HG03432 (cell line): Measurements from ENCODE around the gene LTB.
"Not testable (repeated sequence)": the region's sequence is repeated elsewhere in the genome, so short reads cannot be mapped to it uniquely, and the experiment has no call there.

Experiments used
- ATAC-seq: cut with Tn5 transposase; IDR thresholded peaks from one replicate; pipeline ENCODE4 v1.9.1; 2021; ENCODE audit warnings: mild to moderate bottlenecking, moderate library complexity; ENCODE audit not compliant: unreplicated experiment

Gene LTB

DNA sequence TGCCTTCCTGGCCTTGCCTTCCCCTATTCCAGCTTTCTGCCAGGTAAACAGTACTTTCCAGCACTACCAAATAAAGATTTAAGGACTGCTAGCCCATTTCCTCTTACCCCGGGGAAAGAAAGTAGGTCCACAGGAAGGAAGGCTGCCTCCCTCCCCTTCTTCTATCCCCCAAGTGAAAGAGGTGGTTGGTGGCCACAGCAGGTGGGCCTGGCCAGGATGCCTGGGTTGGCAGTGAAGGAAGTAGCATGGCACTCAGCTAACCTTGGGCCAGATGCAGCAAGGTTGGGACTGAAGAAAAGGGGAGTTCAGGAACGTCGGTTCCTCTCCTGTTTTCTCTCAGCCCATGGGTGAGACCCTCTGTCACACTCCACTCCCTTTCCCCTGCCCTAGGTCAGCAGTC lies 25.9 kb downstream of the LTB start:
- no peak for ATAC-seq

DNA sequence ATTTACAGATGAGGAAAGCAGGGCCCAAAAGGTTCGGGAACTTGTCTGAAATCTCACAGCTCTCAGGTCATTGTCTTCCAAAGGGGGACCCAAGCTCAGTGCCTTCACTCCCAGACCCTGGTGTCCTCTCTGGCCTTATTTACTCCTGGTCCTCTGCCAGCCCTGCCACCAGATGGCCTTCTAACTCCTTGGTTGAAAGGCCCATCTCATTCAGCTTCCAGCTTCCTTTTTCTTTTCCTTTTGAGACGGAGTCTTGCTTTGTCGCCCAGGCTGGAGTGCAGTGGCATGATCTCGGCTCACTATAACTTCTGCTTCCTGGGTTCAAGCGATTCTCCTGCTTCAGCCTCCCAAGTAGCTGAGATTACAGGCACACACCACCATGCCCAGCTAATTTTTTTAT lies 30.9 kb downstream of the LTB start:
- not testable (repeated sequence) for ATAC-seq

DNA sequence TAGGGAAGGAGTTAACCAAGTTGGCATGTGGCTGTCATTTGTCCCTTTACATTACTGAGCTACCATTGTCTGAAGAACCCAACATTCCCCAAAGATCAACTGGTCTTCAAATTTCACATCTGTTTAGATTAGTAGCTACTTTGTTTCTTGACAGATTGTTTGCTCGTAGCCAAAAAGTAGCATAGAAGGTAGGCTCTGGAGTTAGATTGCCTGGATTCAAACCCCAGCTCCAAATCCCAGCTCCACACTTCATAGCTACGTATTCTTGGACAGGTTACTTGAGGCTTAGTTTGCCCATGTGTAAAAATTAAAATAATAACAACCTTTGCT lies 33.7 kb downstream of the LTB start:
- no peak for ATAC-seq

DNA sequence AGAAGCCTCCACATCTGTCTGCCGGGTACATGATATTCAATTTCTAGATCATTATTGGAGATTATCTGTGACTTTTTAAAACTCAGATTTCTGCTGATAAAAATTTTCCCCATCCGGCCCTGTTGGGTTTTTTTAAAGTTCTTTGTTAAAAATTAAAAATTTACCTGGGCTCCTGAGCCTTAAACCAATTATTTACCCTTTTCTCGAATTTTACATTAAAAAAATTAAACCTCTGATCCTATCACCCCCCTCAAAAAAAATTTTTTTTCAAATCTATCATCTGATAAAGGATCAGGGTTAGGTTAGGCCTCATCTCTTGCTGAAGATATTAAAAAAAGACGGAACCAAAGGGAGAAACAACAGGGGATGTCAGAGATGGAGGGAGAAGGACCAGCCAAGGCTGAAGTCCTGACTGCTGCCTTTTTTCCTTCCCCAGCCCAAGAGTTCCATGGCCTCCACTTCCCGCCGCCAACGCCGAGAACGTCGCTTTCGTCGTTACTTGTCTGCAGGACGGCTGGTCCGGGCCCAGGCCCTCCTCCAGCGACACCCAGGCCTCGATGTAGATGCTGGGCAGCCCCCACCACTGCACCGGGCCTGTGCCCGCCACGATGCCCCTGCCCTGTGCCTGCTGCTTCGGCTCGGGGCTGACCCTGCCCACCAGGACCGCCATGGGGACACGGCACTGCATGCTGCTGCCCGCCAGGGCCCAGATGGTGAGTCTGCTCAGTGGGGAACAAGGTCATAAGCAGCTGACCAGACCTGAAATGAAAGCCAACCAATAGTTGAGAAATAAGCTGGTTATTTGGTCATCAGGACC lies 34.3 kb downstream of the LTB start:
- ATAC-seq = no peak

DNA sequence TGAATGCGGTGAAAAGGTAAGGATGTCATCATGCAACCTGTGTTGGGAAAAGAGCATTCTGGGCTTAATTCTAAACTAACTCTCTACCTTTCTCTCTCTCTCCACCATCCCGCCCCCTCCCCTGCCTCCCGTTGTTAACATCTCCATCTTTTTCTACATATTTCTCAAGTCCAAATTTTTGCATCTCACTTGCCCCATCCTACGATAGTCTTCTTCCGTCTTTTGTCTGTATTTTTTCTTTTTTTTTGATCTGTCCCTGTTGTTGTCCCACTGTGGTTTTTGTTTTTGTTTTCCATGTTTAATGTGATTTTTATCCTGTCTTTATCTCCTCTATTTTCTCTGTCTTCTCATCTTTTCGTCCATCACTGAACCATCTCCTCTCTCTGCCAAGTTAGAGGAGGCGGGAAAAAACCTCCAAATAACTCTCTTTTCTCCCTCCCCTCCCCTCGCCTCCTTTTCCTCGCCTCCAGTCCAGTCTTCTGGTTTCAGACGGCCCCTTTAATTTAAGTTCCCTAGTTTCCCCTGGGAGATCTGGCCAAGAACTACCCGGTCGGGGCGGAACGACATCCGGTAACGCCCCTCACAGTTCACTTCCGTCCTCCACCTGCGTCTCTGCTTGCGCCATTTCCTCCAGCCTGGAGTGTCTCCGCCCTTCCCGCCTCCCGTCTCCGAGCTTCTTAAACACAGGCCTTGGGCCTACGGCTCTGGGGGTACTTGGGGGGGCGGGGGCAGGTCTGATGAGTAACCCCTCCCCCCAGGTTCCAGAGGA lies 35.1 kb downstream of the LTB start, which contains the start of gene NFKBIL1:
NFKBIL1 (plus strand) TSS at position 651 of the 769 bp plus-strand sequence; CDS start at position 738, 87 bp downstream.
- ATAC-seq = peak; percentile 75

DNA sequence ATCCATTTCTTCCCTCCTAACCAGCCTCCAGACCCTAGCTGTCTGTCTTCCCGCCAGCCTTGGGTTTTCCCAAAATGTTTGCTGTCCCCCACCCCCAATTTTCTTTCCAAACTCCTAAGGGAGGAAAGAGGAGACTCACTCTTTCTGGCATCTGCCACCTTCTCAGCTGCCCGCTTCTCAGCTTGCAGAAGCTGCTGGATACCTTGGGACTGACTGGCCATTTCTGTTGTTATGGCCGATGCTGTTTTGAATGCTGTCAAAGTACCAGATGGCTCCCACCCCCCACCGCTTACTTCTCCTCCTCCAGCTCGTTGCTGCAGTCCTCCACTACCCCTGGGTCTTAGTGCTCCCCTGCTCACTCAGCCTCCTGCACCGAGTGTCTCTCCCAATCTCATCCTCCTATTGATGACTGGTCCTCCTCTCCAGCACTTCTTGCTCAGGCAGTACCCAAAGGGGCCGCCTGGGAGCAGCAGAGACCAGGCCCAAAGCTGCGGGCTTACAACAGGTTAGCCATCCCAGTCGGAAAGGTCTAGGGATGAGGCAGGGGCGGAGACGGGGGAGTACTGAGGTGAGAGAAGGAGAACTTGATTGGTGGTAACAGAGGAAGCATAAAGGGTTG lies 35.8 kb downstream of the LTB start, which contains the start of gene ATP6V1G2:
ATP6V1G2 (minus strand) TSS at position 270 of the 619 bp plus-strand sequence; CDS start at position 221, 49 bp downstream.
- peak; percentile 43 for ATAC-seq

DNA sequence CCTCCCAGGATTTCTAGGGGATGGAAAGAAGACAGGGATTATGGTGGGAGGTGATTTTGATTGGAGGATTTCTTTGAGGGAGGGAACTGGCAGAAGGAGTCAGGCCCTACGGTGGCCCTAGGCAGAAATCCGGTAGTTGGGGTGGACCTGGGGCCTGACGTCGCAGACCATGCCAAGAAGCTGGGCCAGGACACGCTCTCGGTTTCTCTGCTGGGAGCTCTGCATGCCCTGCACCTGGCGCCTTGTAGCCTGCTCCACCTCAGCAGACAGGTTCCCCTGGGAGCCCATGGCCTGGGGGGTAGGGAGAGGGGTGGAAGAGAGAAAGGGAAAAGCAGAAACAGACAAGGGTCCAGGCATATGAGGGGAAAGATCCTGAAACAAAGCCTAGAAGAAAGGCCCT lies 36.9 kb downstream of the LTB start:
- ATAC-seq = no peak

DNA sequence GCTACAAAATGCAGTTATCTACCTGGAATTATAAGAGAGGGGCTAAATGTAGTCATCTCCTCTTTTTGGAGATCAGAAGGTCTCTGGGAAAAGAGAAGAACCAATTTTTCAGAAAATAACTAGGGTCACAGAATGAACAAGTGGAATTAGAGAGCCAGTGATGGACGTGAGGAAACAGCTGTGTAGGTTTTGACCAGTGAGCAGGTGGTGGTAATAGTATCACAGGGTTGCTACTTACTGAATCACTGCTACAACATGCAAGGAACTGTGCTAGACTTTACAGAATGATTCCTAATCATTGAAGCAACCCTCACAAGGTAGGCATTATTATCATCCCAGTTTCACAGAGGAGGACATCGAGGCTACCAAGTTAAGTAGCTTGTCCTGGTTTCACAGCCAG lies 37.5 kb downstream of the LTB start:
- no peak for ATAC-seq

DNA sequence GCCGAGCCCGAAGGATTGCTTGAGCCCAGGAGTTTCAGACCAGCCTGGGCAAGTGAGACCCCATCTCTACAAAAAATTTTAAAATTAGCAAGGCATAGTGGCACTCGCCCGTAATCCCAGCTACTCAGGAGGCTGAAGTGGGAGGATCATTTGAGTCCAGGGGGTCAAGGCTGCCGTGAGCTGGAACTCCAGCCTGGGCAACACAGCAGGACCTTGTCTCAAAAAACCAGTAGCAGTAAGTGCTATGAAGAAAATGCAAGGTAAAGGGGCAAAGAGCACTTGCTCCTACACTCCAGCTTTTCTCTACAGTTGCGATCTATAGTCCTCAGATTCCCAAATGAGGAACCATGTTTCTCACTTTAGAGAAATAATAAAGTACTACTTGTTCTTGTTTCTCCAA lies 38.6 kb downstream of the LTB start:
- no peak for ATAC-seq

DNA sequence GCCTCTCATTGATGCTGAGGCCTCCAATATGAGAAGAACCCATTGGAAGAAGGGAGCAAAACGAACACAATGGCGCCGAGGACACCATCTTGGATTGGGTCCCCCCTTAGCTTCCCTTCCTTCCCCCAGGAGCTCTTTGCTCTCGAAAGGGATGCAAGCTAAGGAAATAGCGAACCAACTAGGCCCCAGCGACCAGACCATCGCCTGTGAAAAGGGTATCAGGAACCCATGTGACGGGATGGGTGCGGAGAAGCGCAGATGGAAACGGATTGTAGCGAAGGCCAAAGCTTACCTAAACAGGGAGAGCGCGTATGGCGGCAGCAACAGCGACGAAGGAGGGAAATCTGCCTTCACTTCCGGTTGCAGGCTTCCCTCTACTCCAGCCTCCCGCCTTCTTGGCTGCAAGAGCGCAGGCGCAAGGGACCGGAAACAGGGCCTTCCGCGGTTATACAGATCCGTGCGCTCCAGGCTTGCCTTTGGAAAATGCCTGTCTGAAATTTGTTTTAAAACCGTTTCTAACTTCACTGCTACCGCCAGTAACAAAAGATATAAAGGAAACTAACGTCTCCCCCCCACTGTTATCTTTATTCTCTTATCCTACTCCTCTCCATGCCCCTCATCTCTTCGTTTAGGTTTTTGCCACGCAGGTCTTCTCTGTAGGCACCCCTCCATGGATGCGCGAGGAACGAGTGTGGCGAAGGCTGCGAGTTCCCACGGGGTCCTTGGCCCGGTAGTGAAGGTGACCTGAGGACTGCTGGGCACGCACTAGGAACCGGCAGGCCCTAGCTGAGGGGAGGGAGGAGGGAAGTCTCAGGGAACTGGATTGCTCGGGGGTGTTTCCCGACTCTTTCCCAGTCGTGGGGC lies 40.3 kb downstream of the LTB start, which contains the start of gene DDX39B:
DDX39B (minus strand) TSS at position 346 of the 864 bp plus-strand sequence. CDS start 1,471 bp downstream, outside the sequence.
- peak; percentile 76 for ATAC-seq

DNA sequence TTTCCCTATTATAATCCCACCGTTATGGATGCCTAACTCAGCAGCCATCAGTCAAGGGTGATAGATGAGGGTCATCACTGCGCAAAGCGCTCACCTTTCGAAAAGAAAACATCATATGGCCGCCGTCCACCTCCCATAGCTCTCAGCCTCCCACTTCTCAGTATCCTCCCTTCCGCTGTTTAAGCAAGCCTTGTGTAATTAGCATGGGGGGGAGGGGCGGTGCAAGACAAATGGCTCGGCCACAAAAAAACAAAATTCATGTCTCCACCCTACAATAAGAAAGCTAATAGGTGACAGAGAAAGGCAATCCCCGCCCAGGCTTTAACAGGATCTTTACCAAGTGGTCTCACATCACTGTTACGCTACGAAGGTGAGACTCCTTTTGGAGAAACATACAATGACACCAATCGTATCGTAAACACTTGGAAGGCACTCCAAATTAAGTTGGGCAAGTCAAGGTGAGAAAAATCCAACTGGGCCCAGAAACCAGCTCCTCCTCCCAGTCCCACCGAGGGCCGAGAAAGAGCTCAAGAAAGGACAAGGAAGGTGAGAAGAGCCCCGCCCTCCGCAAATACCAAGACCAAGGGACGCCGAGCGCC lies 41.1 kb downstream of the LTB start:
- ATAC-seq = no peak

DNA sequence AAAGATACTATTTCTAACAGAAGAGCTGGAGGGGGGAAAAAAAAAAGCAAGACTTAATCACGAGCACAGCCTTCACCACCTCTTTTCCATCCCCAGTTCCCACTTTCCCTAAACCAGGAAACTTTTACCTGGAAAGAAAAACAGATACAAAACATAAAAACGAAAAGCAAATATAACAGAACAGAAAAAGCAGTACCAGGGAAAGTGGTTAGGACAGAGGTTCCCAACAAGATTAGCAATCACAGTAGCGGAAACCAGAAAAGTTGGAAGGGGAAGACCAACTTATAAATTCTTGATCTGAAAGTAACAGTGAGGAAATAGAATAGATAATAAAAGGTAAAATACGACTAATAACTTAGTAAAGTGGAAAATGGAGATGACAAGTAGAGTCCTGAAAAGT lies 41.6 kb downstream of the LTB start:
- ATAC-seq = no peak

DNA sequence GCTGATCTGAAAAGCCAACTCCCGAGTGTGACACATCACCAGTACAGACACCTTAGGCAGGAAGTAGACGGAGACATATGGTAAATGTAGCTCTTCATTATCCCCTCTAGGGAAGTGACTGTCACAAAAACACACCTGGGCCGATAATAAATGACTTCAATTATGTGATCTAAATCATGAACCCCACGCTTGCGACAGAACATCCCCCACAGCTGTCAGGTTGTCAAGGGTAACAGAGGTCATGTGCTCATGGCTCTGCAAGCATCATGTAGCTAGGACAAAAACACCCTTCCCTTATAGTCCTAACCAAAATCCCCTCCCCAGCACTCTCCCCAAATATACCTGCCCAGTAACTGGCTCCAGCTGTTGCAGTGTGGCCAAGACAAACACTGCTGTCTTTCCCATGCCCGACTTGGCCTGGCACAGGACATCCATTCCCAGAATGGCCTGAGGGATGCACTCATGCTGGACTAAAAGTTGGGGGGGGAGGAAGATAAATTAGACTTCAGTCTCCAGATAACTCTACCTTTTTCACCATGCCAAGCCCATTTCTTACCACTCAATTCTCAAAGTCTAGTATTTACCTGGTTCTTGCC lies 43.3 kb downstream of the LTB start:
- no peak for ATAC-seq

DNA sequence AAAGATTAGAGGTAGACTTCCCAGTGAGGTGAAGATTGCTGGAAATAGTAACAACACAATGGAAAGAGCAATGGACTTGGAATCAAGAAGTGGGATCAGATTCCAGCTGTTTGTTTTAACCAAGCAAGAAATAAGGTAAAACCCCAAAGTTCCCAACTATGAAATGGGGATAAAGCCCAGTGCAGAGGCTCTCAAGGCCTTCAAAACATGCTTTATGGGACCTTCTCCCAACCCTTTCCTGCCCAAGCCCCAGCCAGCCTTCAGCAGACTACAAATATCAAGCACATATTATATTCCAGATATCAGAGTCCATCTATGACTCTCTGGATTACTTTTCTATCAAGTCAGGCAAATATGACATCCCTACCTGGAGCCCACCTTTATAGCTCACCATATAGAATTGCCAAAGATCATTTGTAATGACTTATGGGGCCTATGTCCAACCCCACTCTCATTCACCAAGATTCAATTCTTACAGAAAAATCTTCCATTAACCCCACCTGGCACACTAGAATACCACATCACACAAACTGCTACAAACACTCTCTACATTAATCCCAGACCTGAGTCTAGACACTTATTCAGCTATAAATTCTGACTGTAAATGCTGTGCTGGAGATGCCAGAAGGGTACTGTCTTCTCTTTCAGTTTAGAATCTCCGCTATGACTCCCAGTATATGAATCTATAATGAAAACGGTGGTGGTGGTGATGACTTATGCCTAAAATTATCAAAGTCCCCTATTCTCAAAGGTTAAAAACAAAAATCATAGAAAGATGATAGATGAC lies 46.5 kb downstream of the LTB start:
- ATAC-seq = no peak

DNA sequence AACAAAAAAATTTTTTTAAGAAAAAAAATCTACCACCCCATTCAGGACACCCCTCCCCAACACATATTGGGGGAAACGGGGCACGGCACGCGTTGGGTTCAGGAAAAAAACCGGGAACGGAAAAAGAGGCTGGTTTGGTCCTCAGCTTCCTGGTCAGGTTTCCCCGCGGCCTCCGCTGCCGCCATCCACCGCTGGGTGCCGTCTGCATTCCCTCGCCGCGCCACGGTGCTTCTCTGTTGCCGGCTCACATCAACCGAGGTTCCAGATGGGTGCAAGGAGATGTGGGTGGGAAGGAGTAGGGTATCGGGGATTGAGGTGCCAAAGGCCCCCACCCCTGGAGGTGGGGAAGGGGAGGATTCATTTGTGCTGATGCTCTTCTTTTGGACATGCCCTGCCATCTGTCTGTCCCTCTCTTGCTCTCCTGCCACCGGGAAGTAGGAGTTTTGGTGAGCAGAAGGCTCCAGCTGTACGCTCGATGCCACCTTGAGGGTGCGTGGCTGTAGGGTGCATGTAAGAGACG lies 47.6 kb downstream of the LTB start:
- ATAC-seq = no peak

DNA sequence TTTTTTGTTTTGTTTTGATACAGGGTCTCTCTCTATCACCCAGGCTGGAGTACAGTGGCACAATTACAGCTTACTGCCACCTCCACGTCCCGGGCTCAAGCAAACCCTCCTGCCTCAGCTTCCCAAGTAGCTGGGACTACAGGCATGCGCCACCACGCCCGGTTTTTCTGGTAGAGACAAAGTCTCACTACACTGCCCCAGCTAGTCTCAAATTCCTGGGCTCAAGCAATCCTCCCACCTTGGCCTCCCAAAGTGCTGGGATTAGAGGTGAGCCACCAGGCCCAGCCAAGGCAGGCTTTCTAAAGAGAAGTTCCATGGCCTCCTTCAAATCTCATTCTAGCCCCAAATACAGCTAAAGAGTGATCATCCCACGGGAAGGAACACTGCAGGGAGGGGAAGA lies 48.2 kb downstream of the LTB start:
- no peak for ATAC-seq

DNA sequence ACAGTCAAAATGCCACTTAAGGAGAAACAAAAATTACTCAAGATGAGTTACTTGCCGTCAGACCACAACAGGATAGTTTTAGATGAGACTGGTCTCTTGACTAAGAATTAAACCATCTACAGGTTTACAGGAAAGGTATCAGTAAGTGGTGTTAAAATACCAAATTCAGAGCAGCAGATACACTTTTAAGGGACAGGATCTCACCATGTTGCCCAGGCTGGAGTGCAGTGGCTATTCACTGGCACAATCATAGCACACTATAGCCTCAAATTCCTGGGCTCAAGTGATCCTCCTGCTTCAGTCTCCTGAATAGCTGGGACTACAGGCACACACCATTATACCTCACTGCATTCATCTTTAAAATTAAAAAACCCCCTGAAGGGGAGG lies 48.8 kb downstream of the LTB start:
- no peak for ATAC-seq

DNA sequence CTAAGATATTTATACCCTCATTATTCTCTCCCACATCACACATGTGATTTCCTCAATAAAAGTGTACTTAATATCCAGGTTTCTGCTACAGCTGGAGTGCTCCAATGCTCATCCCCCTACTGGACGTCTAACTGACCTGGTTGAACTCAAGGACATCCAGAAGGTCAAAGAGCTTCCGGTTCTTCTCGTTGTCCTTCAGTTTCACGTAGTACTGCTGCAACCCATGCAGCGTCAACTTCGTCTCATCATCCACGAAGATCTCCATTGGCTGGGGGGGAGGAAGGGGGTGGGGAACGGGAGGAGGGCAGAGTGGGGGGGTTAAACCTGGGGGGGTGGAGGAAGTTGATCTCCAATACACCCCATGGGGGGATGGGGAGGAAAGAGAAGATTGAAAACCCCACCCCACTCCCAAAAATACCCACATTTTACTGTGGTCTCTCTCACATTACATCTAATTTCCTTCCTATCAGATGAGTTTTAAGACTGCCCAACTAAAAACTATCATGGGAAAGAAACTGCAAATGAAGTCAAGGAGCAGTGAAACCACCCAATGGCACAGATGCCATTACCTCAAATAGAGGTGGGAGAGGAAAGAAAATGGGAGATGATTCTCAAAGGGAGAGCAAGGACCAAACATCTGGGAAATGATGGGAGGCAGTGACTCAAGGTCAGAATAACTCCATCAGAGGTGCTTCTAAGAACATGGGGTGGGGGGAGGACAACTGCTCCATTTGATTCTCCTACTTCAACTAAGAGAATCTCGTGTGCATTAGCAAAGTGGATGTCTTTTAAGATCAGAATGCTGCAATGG lies 49.4 kb downstream of the LTB start:
- ATAC-seq = no peak
